GM19438 (cell line): ENCODE results near the gene CRIP1.

Source experiments
- ATAC-seq: cut with Tn5 transposase; IDR thresholded peaks from one replicate; pipeline ENCODE4 v1.9.1; 2021; ENCODE audit warnings: low read depth; ENCODE audit not compliant: unreplicated experiment

CRIP1 gene, protein sequence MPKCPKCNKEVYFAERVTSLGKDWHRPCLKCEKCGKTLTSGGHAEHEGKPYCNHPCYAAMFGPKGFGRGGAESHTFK

DNA sequence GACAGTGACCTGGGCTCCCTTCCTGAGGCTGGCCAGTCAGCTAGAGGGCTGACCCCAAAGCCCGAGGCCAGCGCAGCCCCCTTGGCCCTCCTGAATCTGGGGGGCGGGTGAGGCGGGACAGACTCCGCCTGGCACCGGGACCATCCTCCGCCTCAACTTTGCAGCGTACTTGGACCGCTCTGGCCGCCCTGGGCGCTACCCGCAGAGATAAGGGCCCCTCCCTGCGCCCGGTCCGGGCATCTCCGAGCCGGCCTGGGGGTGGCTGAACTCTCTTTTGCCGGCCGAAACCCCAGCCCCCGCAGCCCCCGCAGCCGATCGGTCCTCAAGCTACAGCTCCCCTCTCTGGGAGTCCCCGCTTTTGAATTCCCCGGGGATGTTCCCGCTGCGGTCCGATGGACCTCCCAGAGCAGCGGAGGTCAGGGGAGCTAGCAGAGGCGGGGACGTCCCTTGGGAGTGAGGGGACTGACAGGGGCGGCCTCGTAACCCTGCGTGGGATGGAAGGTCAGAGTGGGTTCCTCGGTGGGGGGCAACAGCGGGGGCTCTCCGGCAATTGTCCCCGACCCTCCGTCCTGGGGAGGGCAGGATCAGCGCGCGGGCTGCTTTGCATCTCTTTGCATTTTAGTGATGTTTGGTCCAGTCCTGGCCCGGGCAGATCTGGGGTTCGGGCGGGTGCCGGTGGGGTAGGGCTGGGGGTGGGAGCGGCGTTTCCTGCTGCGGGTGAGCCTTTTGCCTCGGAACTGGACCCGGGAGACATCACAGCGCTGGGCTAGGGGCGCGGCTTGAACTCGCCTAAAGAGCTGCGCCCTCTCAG lies at the start of gene CRIP1:
Gene CRIP1, plus strand, starts transcription at position 724 of the 811 bp plus-strand sequence. CDS start 374 bp downstream, outside the sequence.
- no peak for ATAC-seq

DNA sequence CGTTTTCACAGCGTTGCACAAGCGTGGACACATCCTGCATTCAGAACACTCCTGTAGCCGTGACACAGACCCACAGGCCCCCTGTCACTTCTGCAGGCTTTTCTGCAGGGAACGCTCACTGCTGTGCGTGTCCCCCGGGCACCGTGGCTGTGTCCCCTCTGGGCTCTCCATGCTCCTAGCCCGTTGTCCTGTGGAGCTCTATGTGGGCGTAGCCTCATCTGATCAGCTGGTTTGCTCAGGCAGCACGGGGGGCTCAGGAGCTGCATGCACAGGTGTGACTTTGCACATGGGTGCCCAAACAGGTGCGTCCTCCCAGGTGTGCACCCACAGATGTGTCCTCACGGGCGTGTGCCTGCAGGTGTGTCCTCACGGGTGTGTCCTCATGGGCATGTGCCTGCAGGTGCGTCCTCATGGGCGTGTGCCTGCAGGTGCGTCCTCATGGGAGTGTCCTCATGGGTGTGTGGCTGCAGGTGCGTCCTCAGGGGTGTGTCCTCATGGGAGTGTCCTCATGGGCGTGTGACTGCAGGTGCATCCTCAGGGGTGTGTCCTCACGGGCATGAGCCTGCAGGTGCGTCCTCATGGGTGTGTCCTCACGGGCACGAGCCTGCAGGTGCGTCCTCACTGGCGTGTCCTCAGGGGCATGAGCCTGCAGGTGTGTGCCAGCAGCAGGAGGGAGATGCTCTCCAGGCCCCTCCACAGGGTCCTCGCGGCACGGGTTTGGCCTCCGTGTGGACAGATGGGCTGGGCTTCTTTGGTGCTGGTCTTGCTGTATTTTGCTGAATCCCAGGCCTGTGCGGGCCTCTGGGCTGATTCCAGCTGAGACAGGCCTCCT lies 49.6 kb upstream of the CRIP1 start:
- no peak for ATAC-seq

DNA sequence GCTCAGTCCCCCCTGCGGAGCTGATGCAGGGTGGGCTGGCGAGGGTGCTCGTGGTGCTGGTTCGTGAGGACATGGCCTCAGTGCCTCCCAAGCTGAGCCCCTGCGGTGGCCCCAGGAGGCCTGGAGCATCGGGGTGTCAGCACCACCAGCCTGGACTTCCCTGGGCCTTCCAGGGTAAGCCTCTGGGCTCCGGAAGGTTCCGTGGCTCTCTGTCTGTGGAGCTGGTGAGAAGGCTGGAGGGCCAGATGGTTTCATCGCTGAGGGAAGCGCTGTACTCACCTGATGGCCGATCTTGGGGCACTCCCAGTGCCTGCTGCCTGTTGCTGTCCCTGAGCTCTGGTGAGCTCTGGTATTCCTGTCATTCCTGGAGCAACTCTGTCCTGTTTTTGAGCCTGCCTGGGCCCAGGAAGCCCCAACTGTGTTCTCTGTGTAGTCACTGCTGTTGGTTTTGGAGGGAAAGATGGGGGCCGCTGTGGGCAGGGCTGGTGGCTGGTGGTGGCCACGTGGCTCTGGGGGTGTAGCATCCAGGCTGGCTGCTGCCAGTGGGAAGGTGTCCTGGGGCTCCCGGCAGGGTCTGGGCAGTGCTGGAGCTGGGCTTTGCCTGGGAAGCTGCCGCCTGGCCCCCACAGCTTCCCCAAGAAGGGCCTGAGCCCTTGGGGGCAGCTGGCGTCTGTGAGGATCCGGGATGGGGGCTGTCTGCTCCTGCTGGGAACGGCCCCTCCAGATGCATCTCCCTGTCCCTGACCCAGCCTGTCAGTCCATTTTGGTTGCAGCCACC lies 48.8 kb upstream of the CRIP1 start:
- no peak for ATAC-seq

DNA sequence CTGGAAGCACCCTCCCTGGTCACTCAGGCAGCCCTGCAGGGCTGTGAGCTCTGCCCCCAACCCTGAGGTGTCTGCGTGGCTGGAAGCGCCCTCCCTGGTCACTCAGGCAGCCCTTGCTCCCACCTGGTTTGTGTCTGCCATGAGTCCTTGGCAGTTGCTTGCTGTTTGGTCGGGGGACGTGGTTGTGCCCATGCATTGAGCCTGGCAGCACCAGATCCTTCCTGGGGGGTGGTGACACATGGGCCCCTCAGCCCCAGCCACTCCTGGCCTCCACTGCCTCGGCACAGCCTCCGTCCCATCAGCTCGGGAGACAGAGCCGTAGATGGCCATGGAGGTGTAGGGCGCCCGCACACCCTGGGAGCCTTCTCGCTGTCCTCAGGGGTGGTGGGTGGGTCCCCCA lies 47.5 kb upstream of the CRIP1 start:
- ATAC-seq: no peak

DNA sequence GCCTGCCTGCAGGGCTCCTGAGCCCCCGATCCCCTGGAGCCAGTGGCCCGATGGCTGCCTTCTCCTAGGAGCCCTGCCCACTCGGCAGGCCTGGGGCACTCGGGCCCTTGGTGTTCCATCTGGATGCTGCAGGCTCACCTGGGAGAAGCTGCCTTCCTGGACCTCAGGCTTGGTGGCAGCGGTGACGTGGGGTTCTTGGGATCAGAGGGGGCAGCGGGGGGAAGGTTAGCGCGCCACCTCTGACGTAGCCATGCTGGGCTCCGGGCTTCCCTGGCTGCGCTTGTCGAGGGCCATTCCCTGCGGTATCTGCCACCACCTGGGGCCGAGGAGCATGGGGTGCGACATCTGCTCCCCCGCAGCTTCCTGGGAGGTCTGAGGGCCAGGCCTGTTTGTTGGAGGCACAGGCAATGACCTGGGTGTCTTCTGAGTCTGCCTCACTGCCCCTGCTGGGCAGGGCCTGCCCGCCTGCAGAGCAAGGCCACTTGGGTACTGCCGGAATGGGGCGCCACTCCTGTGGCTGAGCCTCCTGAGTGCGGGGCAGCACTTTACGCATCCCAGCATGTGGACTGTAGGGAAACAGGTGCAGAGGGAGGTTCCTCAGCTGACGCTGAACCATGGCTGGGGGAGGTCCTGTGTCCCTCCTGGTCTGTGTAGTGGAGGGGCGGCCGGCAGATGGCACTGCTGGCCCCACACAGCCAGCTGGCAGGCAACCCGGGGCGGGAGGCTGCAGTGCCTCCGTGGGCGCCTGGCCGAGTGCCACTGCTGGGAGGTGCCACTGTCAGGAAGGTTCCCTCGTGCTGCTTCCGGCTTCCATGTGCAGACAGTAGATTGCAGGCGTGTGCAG lies 46.8 kb upstream of the CRIP1 start:
- ATAC-seq: no peak

DNA sequence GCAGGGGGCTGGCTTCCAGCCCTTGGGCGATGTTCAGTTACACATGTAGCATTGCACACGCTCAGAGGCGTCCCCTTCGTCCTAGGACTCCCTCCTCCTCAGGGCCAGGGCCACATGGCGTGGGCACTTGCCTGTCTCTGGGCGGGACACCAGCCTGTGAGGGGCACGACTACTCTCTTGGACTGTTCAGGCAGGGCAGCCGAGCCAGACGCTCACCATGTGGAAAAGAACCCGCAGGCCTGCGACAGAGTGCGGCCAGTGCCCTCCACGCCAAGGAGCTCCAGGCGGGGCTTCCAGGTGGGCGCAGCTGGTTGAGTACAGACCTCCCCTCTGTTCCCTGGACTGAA lies 46.2 kb upstream of the CRIP1 start:
- ATAC-seq: no peak

DNA sequence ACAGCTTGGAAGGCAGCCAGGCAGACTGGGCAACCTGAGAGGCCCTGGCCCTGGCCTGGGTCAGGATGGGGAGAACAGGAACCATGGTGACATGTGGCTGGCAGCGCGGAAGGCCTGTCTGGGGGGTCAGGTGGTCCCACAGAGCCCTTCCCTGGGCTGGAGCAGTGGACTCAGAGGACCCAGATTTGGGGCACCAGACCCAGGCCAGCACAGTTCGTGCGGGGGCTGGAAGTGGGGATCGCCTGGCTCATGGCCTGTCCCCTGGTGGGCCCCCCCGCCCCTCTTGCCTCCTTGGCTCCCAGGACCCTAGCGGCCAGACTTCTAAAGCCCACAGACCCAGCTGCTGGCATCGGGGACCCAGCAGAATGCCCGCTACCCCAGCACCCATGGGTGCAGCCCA lies 45.7 kb upstream of the CRIP1 start:
- no peak for ATAC-seq

DNA sequence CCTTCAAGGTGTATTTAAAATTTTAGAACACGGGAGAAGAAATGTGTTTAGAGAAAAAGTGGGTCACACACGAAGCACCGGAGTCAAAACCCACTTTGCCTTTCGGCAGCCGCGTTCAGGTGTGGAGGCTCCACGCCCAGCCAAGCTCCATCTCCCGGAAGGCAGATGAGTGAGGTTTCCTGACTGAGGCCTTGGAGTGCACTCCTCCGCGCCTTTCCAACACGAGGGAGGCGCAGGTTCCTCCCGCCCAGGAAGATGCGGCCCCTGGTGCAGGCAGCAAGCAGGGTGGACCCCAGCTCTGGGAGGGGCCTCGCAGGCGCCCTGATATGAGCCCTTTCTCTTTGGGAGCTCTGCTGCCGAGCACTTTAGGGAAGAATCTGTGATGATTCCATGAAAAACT lies 44.6 kb upstream of the CRIP1 start:
- ATAC-seq: no peak

DNA sequence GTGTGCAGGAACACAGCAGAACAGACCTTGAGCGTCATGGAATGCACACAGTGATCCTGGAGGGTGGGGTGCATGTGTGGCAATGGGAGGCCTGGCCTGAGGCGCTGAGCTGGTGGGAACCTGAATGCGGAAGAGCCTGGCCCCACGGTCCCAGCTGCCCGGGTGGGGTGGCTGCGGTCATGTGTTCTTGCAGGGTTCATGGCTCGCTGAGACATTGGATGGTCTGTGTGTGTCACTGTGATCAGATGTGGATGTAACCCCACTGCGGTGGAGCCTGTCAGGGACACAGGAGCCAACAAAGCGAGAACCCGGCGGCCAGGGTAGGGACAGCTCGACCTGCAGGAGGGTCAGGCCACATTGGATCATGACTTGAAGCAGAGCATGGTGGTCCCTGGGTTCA lies 43.9 kb upstream of the CRIP1 start:
- ATAC-seq: no peak

DNA sequence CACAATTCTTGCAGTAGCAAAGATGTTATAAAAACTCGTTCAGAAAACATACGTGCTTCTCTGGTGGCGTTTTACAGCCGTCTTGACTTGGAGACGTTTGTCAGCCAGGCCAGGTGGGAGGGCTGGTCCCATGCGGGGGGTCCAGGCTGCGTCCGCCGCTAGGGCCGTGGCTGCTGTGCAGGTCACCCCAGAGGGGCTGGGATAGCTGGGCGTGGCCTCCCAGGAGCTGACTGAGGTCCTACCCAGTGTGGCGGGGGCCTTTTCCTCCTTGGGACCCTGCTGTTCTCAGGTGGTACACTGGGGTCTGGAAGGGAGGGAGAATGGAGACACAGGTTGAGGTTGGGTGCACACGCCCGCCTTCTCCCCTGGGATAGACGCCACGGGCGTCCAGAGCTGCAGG lies 41.8 kb upstream of the CRIP1 start:
- ATAC-seq: no peak

DNA sequence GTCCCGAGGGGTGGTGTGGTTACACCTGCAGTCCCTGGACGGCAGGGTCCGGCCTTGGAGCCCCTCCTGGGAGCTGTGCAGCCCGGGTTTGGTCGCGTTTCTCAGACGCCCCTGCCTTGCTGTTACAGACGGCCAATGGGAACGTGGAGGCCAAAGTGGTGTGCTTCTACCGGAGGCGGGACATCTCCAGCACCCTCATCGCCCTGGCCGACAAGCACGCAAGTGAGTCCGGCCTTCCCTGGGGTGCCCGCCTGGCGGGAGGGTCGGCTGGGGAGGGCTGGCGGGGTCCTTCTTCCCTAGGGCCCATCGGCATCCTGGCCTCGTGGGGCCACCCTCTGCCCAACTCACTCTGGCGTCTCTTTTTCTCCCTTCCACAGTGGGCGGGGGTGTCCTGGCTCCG lies 41.4 kb upstream of the CRIP1 start:
- no peak for ATAC-seq

DNA sequence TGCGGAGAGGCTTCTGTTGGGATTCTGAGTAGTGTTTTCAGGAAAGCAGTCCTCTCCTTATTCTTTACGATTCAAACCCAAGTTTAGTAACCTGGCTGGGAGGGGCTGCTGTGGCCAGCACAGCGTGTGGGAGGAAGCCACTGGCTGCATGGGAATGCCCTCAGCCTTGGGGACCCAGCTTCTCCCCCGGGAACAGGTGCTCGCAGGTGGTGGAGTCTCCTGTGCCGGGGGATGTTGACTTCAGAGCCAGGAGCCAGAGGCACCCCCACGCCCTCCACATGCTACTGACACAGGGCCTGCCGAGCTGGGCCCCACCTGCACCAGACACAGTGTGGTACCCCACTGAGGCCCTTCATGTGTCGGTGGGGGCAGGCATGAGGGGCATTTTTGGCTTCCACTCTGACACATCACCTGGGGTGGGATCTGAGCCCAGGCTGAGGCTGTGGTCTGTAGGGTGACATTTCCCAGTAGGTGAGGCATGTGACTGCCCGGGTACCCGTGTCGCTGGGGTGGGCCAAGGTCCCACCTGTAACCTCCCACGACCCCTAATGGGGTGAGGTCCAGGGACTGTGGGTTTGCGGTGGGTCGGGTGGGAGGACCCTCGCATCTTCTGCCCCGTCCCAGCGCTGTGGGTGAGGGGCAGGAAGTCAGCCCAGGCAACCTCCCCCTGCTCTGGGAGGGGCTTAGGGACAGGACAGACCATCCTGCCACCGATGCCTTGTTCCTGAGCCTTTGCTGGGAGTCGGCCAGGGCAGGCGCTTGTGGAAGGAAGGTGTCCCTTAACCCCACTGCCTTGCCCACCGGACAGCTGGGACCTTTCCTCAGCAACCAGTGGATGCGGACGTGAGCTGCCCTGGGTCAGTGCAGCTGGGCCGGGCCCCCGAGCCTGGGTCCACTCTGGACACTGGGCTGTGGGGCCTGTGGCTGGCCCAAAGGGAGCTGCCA lies 40.5 kb upstream of the CRIP1 start:
- no peak for ATAC-seq

DNA sequence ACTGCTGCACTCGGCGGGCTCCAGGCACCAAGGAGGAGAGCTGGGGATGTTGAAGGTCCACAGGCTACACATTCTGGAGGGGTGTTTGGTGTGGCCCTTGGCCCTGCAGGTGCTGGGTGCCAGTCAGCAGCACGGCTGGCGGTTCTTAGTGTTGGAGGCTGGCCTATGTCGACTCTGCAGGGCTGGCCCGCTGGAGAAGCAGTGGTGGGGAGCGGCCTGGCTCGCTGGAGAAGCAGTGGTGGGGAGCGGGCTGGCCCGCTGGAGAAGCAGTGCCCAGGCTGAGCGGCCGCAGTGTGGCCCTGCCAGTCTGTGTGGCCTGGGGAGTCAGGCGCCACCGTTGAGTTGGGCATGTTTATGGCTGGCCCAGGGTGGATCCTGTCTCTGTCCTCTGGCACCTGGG lies 39.7 kb upstream of the CRIP1 start:
- no peak for ATAC-seq

DNA sequence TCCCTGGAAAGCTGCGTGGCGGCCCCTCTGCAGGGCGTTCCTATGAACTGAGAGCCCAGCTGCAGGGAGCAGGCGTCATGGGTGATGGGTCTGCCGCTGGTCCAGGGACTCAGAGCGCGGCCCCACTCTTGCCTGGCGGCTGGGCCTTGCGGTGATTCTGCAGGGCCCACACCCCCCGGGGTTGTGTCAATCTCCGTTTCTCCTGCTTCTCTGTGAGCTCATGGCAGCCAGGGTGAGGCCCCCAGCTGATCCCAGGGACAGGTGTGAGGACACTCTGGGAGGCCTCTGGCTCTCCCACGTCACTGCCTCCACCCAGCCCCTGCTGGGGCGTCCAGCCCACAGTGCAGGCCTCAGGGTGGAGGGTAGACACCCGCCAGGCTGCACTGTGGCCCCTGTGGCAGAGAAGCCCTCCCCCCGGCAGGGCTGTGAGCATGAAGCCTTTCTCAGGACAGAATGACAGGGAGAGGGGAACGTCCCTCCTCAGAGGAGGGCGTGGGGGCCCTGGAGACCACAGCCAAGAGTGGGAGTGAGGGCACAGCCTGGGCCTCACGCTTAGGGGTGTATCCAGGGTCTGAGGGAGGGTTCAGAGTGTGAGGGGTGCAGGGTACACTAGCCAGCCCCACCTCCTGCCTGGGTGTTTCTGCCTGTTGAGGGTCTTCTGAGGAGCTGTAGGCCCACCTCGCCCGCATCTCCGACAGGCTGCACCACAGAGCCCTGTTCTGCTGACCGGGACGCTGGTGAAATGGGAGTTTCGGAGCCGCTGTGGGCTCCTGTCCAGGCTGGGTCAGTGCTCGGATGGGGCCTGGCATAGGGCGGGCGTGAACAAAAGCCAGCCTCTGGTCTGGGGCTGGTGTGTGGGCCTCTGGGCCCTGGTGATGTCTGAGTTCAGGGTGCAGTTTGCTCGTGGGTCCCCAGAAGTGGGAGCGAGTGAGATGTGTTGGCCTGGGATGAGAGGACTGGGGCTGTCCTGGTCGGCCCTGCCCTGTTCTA lies 38.7 kb upstream of the CRIP1 start:
- ATAC-seq: no peak

DNA sequence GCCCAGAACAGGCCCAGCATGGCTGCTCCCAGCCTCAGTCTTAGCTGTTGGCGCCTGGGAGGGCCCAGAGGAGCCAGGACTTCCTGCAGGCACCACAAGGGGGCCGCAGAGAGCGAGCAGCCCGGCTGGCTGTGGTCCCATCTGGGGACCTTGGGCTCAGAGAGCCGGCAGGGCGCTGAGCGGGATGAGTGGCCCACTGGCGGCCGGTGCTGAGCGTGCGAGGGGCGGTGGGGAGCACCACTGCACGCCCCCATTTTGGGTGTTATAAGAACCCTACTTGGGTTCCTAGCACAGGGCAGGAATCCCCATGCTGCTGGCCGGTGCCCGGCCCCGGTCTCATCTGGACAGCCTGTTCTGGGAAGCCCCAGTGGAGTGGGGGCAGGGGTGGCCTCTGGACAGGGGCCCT lies 38.0 kb upstream of the CRIP1 start:
- ATAC-seq: no peak

DNA sequence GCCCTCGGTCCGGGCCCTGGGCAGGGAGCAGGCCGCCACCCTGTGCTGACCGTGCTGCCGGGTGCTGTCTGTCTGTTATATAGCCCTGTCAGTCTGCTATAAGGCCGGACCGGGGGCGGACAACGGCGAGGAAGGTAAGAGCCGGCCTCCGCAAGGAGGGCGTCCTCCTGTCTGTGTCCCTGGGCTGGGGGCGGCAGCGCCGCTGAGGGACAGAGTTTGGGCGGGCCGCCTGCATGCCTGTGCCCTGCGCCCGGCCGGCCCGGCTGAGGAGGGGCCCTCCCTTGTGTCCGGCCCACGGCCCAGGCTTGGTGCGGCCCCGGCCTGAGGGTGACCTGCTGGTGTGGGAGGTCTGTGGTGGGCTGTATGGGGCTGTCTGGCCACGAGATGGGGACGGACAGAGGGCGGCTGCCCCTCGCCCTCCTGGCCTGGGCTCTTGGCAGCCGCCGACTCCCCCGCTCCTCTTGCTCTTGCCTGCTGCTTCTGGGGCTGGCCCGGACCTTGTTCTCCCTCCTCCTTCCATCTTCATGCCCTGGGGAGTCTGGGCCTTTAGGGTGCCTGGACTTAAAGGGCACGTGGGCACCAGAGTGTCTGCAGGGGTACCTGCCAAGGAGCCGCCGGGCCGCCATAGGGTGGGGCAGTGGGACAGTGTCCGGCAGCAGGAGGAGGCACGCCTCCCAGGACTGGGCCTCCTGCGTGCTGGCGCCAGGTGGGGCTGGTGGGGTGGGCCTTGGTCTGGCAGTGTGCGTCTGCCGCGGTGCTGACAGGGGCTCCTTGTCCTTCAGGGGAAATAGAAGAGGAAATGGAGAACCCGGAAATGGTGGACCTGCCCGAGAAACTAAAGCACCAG lies 37.2 kb upstream of the CRIP1 start:
- ATAC-seq: no peak

DNA sequence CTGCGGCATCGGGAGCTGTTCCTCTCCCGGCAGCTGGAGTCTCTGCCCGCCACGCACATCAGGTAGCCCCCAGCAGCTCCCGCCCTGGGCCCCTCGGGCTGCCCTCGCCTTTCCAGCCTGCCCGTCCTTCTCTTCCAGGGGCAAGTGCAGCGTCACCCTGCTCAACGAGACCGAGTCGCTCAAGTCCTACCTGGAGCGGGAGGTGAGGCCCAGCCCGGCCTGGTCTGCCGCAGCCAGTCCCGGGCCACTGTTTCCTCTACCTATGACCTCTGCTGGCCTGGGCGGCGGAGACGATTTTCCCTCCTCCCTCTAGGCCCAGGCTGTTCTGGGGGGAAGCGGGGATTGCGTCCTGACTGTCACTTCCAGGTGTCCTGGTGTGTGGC lies 36.6 kb upstream of the CRIP1 start:
- no peak for ATAC-seq
